ENCODE data around the gene RAB5IF. TPM values are rescaled to one million over a fixed set of nuclear protein-coding genes. Genes with fewer than 3 reads are reported as not detected.

RAB5IF gene
- total and polyA plus RNA-seq, 2 of the 13 experiments (the other 11 are each of a cell fraction or from before 2014, with no cell fraction given): 261 to 305 TPM

DNA sequence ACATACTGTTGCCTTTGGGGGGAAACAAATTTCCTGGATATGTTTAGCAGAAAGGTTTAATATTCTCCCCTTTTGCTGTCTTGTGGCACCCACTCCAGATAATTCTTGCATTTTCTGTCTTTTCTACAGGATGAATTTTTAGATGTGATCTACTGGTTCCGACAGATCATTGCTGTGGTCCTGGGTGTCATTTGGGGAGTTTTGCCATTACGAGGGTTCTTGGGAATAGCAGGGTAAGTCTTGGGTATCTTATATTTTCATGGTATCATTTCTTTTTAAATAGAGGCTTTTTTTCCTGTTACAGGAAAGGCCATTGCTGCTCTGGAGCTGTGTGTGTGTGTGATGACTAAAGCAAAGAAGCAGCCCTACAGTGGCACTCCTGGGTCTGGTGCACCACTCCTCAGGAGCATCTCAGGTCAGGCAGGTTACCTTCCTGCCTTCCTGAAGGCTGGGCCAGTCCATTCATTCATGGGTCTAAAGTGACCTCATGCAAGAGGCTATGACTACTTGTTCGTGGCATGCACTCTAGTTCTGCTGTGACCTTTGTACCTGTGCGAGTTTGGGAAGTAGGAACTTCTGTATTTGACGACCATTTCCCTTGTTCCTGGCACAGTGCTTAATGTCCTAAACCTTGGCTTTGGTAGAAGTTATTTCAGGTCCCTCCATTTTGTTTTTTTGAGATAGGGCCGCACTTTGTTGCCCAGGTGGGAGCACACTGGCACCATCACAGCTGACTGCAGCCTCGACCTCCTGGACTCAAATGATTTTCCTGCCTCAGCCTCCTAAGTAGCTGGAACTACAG, 2.2 kb downstream of the RAB5IF start (continued):
- TF ChIP-seq, protein P1, sequence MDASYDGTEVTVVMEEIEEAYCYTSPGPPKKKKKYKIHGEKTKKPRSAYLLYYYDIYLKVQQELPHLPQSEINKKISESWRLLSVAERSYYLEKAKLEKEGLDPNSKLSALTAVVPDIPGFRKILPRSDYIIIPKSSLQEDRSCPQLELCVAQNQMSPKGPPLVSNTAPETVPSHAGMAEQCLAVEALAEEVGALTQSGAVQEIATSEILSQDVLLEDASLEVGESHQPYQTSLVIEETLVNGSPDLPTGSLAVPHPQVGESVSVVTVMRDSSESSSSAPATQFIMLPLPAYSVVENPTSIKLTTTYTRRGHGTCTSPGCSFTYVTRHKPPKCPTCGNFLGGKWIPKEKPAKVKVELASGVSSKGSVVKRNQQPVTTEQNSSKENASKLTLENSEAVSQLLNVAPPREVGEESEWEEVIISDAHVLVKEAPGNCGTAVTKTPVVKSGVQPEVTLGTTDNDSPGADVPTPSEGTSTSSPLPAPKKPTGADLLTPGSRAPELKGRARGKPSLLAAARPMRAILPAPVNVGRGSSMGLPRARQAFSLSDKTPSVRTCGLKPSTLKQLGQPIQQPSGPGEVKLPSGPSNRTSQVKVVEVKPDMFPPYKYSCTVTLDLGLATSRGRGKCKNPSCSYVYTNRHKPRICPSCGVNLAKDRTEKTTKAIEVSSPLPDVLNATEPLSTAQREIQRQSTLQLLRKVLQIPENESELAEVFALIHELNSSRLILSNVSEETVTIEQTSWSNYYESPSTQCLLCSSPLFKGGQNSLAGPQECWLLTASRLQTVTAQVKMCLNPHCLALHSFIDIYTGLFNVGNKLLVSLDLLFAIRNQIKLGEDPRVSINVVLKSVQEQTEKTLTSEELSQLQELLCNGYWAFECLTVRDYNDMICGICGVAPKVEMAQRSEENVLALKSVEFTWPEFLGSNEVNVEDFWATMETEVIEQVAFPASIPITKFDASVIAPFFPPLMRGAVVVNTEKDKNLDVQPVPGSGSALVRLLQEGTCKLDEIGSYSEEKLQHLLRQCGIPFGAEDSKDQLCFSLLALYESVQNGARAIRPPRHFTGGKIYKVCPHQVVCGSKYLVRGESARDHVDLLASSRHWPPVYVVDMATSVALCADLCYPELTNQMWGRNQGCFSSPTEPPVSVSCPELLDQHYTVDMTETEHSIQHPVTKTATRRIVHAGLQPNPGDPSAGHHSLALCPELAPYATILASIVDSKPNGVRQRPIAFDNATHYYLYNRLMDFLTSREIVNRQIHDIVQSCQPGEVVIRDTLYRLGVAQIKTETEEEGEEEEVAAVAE (CRISPR knock-in tag; IDR thresholded peaks at IDR 0.05; ENCODE audit: borderline replicate concordance): peak; percentile 89
- TF ChIP-seq ZFP82 (CRISPR knock-in tag; IDR thresholded peaks at IDR 0.05; ENCODE audit: borderline replicate concordance) (no peak), ZNF724P (CRISPR knock-in tag; IDR thresholded peaks at IDR 0.05; ENCODE audit: borderline replicate concordance) (no peak), ATF7-NPFF (CRISPR knock-in tag; IDR thresholded peaks at IDR 0.05; ENCODE audit: low read depth) (no peak), MAFF (IDR thresholded peaks at IDR 0.05; ENCODE audit: low read depth, low read length) (no peak), SIN3A (IDR thresholded peaks at IDR 0.05; ENCODE audit: borderline replicate concordance, low read depth, low read length) (peak; percentile 69; the same call in 1 of the 2 replicates), NCOA5 (CRISPR knock-in tag; IDR thresholded peaks at IDR 0.05) (no peak), SETDB1 (CRISPR knock-in tag; IDR thresholded peaks at IDR 0.05; ENCODE audit: borderline replicate concordance) (no peak), GZF1 (CRISPR knock-in tag; IDR thresholded peaks at IDR 0.05) (no peak), MLLT10 (CRISPR knock-in tag; IDR thresholded peaks at IDR 0.05) (0 out of 2 replicates have a peak, but pooled peaks have one; percentile 53), ZNF674 (CRISPR knock-in tag; IDR thresholded peaks at IDR 0.05; ENCODE audit: low read depth) (no peak), ZSCAN25 (CRISPR knock-in tag; IDR thresholded peaks at IDR 0.05) (no peak), ZBTB7B (CRISPR knock-in tag; IDR thresholded peaks at IDR 0.05) (peak; percentile 31; the same call in 1 of the 2 replicates)
- TF ChIP-seq, protein P2, sequence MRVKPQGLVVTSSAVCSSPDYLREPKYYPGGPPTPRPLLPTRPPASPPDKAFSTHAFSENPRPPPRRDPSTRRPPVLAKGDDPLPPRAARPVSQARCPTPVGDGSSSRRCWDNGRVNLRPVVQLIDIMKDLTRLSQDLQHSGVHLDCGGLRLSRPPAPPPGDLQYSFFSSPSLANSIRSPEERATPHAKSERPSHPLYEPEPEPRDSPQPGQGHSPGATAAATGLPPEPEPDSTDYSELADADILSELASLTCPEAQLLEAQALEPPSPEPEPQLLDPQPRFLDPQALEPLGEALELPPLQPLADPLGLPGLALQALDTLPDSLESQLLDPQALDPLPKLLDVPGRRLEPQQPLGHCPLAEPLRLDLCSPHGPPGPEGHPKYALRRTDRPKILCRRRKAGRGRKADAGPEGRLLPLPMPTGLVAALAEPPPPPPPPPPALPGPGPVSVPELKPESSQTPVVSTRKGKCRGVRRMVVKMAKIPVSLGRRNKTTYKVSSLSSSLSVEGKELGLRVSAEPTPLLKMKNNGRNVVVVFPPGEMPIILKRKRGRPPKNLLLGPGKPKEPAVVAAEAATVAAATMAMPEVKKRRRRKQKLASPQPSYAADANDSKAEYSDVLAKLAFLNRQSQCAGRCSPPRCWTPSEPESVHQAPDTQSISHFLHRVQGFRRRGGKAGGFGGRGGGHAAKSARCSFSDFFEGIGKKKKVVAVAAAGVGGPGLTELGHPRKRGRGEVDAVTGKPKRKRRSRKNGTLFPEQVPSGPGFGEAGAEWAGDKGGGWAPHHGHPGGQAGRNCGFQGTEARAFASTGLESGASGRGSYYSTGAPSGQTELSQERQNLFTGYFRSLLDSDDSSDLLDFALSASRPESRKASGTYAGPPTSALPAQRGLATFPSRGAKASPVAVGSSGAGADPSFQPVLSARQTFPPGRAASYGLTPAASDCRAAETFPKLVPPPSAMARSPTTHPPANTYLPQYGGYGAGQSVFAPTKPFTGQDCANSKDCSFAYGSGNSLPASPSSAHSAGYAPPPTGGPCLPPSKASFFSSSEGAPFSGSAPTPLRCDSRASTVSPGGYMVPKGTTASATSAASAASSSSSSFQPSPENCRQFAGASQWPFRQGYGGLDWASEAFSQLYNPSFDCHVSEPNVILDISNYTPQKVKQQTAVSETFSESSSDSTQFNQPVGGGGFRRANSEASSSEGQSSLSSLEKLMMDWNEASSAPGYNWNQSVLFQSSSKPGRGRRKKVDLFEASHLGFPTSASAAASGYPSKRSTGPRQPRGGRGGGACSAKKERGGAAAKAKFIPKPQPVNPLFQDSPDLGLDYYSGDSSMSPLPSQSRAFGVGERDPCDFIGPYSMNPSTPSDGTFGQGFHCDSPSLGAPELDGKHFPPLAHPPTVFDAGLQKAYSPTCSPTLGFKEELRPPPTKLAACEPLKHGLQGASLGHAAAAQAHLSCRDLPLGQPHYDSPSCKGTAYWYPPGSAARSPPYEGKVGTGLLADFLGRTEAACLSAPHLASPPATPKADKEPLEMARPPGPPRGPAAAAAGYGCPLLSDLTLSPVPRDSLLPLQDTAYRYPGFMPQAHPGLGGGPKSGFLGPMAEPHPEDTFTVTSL (CRISPR knock-in tag; IDR thresholded peaks at IDR 0.05; ENCODE audit: borderline replicate concordance): no peak; the same call in none of the 2 replicates
- TF ChIP-seq, protein P3, sequence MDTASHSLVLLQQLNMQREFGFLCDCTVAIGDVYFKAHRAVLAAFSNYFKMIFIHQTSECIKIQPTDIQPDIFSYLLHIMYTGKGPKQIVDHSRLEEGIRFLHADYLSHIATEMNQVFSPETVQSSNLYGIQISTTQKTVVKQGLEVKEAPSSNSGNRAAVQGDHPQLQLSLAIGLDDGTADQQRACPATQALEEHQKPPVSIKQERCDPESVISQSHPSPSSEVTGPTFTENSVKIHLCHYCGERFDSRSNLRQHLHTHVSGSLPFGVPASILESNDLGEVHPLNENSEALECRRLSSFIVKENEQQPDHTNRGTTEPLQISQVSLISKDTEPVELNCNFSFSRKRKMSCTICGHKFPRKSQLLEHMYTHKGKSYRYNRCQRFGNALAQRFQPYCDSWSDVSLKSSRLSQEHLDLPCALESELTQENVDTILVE (CRISPR knock-in tag; IDR thresholded peaks at IDR 0.05): peak; percentile 56
- TF ChIP-seq, protein P4, sequence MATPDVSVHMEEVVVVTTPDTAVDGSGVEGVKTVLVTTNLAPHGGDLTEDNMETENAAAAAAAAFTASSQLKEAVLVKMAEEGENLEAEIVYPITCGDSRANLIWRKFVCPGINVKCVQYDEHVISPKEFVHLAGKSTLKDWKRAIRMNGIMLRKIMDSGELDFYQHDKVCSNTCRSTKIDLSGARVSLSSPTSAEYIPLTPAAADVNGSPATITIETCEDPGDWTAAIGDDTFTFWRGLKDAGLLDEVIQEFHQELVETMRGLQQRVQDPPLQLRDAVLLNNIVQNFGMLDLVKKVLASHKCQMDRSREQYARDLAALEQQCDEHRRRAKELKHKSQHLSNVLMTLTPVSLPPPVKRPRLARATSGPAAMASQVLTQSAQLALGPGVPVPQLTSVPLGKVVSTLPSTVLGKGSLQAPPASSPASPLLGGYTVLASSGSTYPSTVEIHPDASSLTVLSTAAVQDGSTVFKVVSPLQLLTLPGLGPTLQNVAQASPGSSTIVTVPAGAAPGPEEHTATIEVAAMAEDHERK (CRISPR knock-in tag; IDR thresholded peaks at IDR 0.05; ENCODE audit: low read depth): no peak

All from HepG2 (cell line).